ENCODE results near the gene ZBTB20.

Gene ZBTB20

GRCh38 chr3:114718898-114719210 is 428.2 kb downstream of the ZBTB20 start:
- Histone ChIP-seq H3K9me3 (ENCODE audit: control insufficient read depth in 5 of 5, low read length in 5 of 5) (no peaks in the 10 kb centered on the region), H3K27me3 (ENCODE audit: control insufficient read depth in 5 of 5, insufficient read depth in 4 of 5, low read length in 5 of 5) (no peaks in the 10 kb centered on the region), H3K36me3 (ENCODE audit: control insufficient read depth in 5 of 5, insufficient read depth in 5 of 5, low read length in 5 of 5) (no peaks in the 10 kb centered on the region), H3K4me1 (ENCODE audit: control insufficient read depth in 5 of 5, insufficient read depth in 5 of 5, low read length in 5 of 5) (peaks cover 2 to 30% (median 24%) of the 10 kb centered on the region in 5 donors), H3K27ac (ENCODE audit: low read depth, low read length) (no peak overlapping the region), H3K9ac (ENCODE audit: low read length in 5 of 5) (no peak overlapping the region), H3K4me3 (ENCODE audit: low read depth in 1 of 5, low read length in 5 of 5) (no peak overlapping the region)

GRCh38 chr3:114718071-114718897 is 428.8 kb downstream of the ZBTB20 start:
- H3K36me3 ChIP-seq (ENCODE audit: control insufficient read depth in 5 of 5, insufficient read depth in 5 of 5, low read length in 5 of 5): no peaks in the 10 kb centered on the region
- H3K9ac ChIP-seq (ENCODE audit: low read length in 5 of 5): no peak overlapping the region
- H3K4me3 ChIP-seq (ENCODE audit: low read depth in 1 of 5, low read length in 5 of 5): no peak overlapping the region
- no peaks in the 10 kb centered on the region for H3K27me3 ChIP-seq (ENCODE audit: control insufficient read depth in 5 of 5, insufficient read depth in 4 of 5, low read length in 5 of 5)
- H3K4me1 ChIP-seq (ENCODE audit: control insufficient read depth in 5 of 5, insufficient read depth in 5 of 5, low read length in 5 of 5): peaks cover 2 to 32% (median 29%) of the 10 kb centered on the region in 5 donors
- no peaks in the 10 kb centered on the region for H3K9me3 ChIP-seq (ENCODE audit: control insufficient read depth in 5 of 5, low read length in 5 of 5)
- no peak overlapping the region for H3K27ac ChIP-seq (ENCODE audit: low read depth, low read length)

GRCh38 chr3:114716916-114717315 is 430.2 kb downstream of the ZBTB20 start:
- no peak overlapping the region for H3K27ac ChIP-seq (ENCODE audit: low read depth, low read length)
- H3K27me3 ChIP-seq (ENCODE audit: control insufficient read depth in 5 of 5, insufficient read depth in 4 of 5, low read length in 5 of 5): no peaks in the 10 kb centered on the region
- no peak overlapping the region for H3K4me3 ChIP-seq (ENCODE audit: low read depth in 1 of 5, low read length in 5 of 5)
- no peaks in the 10 kb centered on the region for H3K36me3 ChIP-seq (ENCODE audit: control insufficient read depth in 5 of 5, insufficient read depth in 5 of 5, low read length in 5 of 5)
- H3K4me1 ChIP-seq (ENCODE audit: control insufficient read depth in 5 of 5, insufficient read depth in 5 of 5, low read length in 5 of 5): peaks cover 2 to 38% (median 32%) of the 10 kb centered on the region in 5 donors
- no peaks in the 10 kb centered on the region for H3K9me3 ChIP-seq (ENCODE audit: control insufficient read depth in 5 of 5, low read length in 5 of 5)
- H3K9ac ChIP-seq (ENCODE audit: low read length in 5 of 5): no peak overlapping the region

GRCh38 chr3:114716126-114716525 is 431.0 kb downstream of the ZBTB20 start:
- H3K27me3 ChIP-seq (ENCODE audit: control insufficient read depth in 5 of 5, insufficient read depth in 4 of 5, low read length in 5 of 5): no peaks in the 10 kb centered on the region
- peaks cover 2 to 38% (median 32%) of the 10 kb centered on the region in 5 donors for H3K4me1 ChIP-seq (ENCODE audit: control insufficient read depth in 5 of 5, insufficient read depth in 5 of 5, low read length in 5 of 5)
- no peak overlapping the region for H3K4me3 ChIP-seq (ENCODE audit: low read depth in 1 of 5, low read length in 5 of 5)
- no peaks in the 10 kb centered on the region for H3K9me3 ChIP-seq (ENCODE audit: control insufficient read depth in 5 of 5, low read length in 5 of 5)
- H3K36me3 ChIP-seq (ENCODE audit: control insufficient read depth in 5 of 5, insufficient read depth in 5 of 5, low read length in 5 of 5): no peaks in the 10 kb centered on the region
- no peak overlapping the region for H3K9ac ChIP-seq (ENCODE audit: low read length in 5 of 5)
- H3K27ac ChIP-seq (ENCODE audit: low read depth, low read length): no peak overlapping the region

- H3K27me3 ChIP-seq (ENCODE audit: control insufficient read depth in 5 of 5, insufficient read depth in 4 of 5, low read length in 5 of 5): no peaks in the 10 kb centered on the region
- H3K4me3 ChIP-seq (ENCODE audit: low read depth in 1 of 5, low read length in 5 of 5): no peak overlapping the region
- H3K4me1 ChIP-seq (ENCODE audit: control insufficient read depth in 5 of 5, insufficient read depth in 5 of 5, low read length in 5 of 5): peaks cover 2 to 38% (median 28%) of the 10 kb centered on the region in 5 donors
- H3K27ac ChIP-seq (ENCODE audit: low read depth, low read length): no peak overlapping the region
- no peak overlapping the region for H3K9ac ChIP-seq (ENCODE audit: low read length in 5 of 5)
- no peaks in the 10 kb centered on the region for H3K9me3 ChIP-seq (ENCODE audit: control insufficient read depth in 5 of 5, low read length in 5 of 5)
- peaks cover 0 to 6% (median 0%) of the 10 kb centered on the region in 5 donors for H3K36me3 ChIP-seq (ENCODE audit: control insufficient read depth in 5 of 5, insufficient read depth in 5 of 5, low read length in 5 of 5)
Measured at GRCh38 chr3:114714957-114715460, 432.1 kb downstream of the ZBTB20 start.

- Histone ChIP-seq H3K4me3 (ENCODE audit: low read depth in 1 of 5, low read length in 5 of 5) (no peak overlapping the region), H3K9me3 (ENCODE audit: control insufficient read depth in 5 of 5, low read length in 5 of 5) (no peaks in the 10 kb centered on the region), H3K27ac (ENCODE audit: low read depth, low read length) (no peak overlapping the region), H3K4me1 (ENCODE audit: control insufficient read depth in 5 of 5, insufficient read depth in 5 of 5, low read length in 5 of 5) (peaks cover 2 to 38% (median 28%) of the 10 kb centered on the region in 5 donors), H3K27me3 (ENCODE audit: control insufficient read depth in 5 of 5, insufficient read depth in 4 of 5, low read length in 5 of 5) (no peaks in the 10 kb centered on the region), H3K36me3 (ENCODE audit: control insufficient read depth in 5 of 5, insufficient read depth in 5 of 5, low read length in 5 of 5) (peaks cover 0 to 11% (median 0%) of the 10 kb centered on the region in 5 donors), H3K9ac (ENCODE audit: low read length in 5 of 5) (no peak overlapping the region)
Measured at GRCh38 chr3:114714237-114714636, 432.9 kb downstream of the ZBTB20 start.

GRCh38 chr3:114712728-114713492 is 434.2 kb downstream of the ZBTB20 start:
- Histone ChIP-seq H3K9me3 (ENCODE audit: control insufficient read depth in 5 of 5, low read length in 5 of 5) (no peaks in the 10 kb centered on the region), H3K36me3 (ENCODE audit: control insufficient read depth in 5 of 5, insufficient read depth in 5 of 5, low read length in 5 of 5) (peaks cover 0 to 11% (median 0%) of the 10 kb centered on the region in 5 donors), H3K27ac (ENCODE audit: low read depth, low read length) (peak overlapping the region; percentile 70), H3K4me3 (ENCODE audit: low read depth in 1 of 5, low read length in 5 of 5) (no peak overlapping the region), H3K9ac (ENCODE audit: low read length in 5 of 5) (peak overlapping the region in 2 of 5 donors; percentile 36 to 66), H3K27me3 (ENCODE audit: control insufficient read depth in 5 of 5, insufficient read depth in 4 of 5, low read length in 5 of 5) (no peaks in the 10 kb centered on the region), H3K4me1 (ENCODE audit: control insufficient read depth in 5 of 5, insufficient read depth in 5 of 5, low read length in 5 of 5) (peaks cover 2 to 32% (median 15%) of the 10 kb centered on the region in 5 donors)

GRCh38 chr3:114711321-114711886 is 435.7 kb downstream of the ZBTB20 start:
- Histone ChIP-seq H3K9me3 (ENCODE audit: control insufficient read depth in 5 of 5, low read length in 5 of 5) (no peaks in the 10 kb centered on the region), H3K36me3 (ENCODE audit: control insufficient read depth in 5 of 5, insufficient read depth in 5 of 5, low read length in 5 of 5) (peaks cover 0 to 11% (median 0%) of the 10 kb centered on the region in 5 donors), H3K9ac (ENCODE audit: low read length in 5 of 5) (no peak overlapping the region), H3K4me1 (ENCODE audit: control insufficient read depth in 5 of 5, insufficient read depth in 5 of 5, low read length in 5 of 5) (peaks cover 2 to 31% (median 13%) of the 10 kb centered on the region in 5 donors), H3K4me3 (ENCODE audit: low read depth in 1 of 5, low read length in 5 of 5) (no peak overlapping the region), H3K27me3 (ENCODE audit: control insufficient read depth in 5 of 5, insufficient read depth in 4 of 5, low read length in 5 of 5) (no peaks in the 10 kb centered on the region), H3K27ac (ENCODE audit: low read depth, low read length) (no peak overlapping the region)

GRCh38 chr3:114709102-114709501 is 438.0 kb downstream of the ZBTB20 start:
- H3K9me3 ChIP-seq (ENCODE audit: control insufficient read depth in 5 of 5, low read length in 5 of 5): no peaks in the 10 kb centered on the region
- H3K4me1 ChIP-seq (ENCODE audit: control insufficient read depth in 5 of 5, insufficient read depth in 5 of 5, low read length in 5 of 5): peaks cover under 1 to 42% (median 22%) of the 10 kb centered on the region in 5 donors
- no peak overlapping the region for H3K9ac ChIP-seq (ENCODE audit: low read length in 5 of 5)
- H3K27me3 ChIP-seq (ENCODE audit: control insufficient read depth in 5 of 5, insufficient read depth in 4 of 5, low read length in 5 of 5): no peaks in the 10 kb centered on the region
- H3K36me3 ChIP-seq (ENCODE audit: control insufficient read depth in 5 of 5, insufficient read depth in 5 of 5, low read length in 5 of 5): peaks cover 0 to 11% (median 0%) of the 10 kb centered on the region in 5 donors
- no peak overlapping the region for H3K27ac ChIP-seq (ENCODE audit: low read depth, low read length)
- no peak overlapping the region for H3K4me3 ChIP-seq (ENCODE audit: low read depth in 1 of 5, low read length in 5 of 5)
